Activated naive CD4-positive, alpha-beta T cell treated with anti-CD3 and anti-CD28 coated beads, Interleukin-2, amount 50 U/mL, for 16 hours (primary cell): Measurements from ENCODE around the gene TSPAN3.

Experiments
- DNase-seq: peaks from one replicate; pipeline ENCODE4 v3.0.0-alpha.2; 2020

Gene TSPAN3

DNA sequence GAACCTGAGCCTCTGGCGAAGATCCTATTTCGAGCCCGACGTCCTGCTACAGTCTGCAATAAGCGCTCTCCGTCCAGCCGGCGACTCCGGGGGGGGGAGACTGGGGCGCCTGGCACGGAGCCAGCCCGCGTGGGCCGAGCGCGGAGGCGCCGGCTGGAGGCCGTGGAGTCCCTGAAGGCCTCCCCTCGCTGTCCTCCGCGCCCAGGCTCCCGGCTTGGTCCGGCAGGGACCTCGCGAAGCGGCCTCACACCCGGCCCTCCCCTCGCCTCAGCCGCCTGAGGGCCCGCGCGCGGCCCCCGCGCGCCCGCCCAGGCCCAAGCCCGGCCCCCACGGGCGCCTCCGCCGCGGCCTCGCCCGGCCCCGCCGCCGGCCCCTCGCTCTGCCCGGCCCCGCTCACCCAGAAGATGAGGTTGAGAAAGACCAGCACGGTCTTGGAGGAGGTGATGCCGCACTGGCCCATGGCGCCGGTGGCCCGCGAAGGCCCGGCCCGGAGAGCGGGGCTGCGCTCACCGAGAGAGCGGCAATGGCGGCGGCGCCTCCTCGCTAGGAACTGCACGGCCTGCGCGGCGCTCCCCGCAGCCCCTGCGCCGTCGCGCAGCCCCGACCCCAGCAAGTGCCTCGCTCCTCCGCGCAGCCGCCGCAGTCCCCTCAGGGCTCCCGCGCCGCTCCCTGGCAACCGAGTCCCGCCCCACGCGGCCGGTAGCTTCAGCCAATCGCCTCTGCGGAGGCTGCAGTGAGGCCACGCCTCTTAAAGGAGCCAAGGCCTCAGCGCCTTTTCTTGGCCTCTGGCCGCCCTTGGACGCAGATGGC is at the start of gene TSPAN3:
TSS of gene TSPAN3 (minus strand) at position 615 of the 810 bp plus-strand sequence. CDS start at position 460, 155 bp downstream.
- peak; percentile 96 for DNase-seq

DNA sequence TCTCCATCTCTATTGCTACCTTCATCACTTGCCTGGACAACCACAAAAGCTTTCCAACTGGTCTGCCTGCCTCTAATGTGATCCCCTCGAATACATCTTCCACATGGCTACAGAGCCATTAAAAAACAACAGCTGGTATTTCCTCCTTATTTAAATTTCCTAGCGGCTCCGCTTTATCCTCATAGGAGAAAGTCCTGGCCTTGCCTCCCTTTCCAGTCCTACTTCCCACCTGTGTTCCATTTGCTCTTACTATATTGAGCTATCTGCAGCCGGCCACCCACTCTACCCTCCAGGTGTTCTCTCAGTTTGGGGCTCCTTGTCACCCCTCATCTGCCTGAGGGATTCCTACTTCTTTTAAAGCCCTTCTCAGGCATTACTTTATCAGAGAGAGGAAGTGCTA is 49.7 kb upstream of the TSPAN3 start:
- DNase-seq: no peak

DNA sequence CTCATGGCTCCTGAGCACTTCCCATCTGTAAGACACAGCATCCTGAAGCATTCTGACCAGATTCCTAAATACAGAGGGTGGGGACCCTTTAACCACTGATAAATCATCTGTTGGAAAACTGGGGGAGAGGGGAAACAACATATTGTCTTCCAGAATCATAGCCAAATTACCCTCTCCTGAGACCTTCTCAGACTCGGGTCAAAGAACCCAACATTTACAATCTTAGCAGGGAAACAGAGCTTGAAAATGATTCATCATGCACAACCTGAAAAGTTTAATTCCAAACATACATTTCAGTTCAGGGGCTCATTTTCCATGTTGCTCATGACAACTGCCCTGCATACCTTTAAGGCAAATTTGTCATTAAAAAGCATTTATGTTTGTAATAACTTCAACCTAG is 48.5 kb upstream of the TSPAN3 start:
- DNase-seq: no peak

DNA sequence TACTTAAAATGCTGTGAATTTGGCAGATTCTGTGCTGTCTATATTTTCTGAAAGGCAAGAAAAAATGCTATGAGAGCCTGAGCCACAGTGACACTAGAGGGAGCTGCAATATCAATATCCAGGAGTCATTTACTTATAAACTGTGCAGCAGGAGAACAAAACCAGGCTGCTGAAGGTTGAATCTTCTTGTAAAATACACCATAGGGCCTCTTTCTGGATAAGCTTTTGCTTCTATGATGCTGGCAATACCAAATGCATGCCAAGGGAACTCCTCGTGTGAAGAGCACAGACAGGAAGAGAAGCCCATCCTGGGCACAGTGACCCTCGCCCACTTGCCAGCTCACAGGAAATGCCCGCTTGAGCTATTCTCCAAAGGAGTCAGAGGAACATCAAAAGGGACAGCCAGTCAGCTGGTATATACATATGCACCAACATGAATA is 48.0 kb upstream of the TSPAN3 start:
- peak; percentile 25 for DNase-seq

DNA sequence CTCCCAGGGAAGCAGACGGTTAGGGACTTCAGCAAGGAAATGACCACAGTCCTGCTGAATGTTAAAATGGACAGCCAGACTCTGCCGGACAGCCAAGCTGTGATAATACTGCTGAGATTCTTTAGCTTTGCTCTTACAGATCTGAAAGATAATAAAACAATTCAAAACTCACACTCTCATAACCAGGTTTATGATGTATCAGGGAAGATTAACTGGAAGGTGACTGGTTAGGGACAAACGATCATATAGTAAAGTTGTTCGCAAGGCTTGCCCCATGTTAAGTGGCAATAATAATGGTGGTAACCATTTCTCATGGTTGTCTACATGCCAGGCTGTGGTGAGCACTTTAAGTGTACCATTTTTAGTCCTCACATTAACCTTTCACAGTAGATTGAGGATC is 44.3 kb upstream of the TSPAN3 start:
- DNase-seq: no peak

DNA sequence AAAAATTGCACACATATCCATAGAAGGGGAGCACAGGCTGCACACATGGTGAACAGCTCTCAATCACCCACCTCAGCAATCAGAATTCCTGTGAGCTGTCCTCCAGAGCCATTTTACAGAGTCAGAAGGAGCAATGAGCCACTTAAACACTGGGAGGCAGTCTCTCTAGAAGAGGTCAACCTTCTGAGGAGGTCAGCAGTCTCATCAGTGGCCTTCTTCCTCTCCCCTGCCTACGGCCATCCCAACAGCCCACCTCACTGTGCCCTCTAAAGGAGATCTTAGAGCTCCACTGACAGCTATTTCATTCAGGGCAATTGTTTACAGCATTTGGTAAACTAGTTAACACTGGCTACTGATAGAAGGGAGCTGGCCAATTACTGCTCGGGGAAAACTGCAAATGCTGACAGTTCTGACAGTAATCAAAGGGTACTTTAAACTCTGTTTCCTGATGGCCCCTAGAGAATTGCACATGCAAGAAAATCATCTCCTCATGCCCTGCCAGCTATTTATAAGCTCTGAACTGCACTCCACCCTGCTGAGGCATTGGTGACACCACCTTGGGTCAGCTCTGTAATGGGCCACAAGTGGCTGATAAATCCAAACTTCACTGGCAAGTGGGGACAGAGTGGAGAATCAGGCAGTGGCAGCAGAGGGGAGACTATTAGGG is 42.1 kb upstream of the TSPAN3 start:
- no peak for DNase-seq

DNA sequence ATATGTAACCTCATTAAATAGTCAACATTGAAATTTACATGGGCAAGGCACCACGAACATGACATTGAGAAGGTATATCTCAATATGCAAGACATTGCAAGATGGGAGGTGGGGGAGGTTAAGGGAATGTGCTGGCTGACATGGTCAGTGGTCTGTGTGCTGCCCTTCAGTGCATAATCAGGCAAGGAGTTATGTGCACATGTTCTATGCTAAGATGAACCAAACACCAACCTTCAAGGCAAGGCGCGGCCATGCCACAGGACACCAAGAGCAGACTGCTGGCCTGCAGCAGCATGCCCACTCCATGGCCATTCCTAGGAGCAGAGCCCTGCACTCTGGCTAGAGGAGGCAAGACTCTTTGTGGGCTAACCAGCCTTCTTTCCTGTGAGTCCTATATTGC is 40.9 kb upstream of the TSPAN3 start:
- no peak for DNase-seq

DNA sequence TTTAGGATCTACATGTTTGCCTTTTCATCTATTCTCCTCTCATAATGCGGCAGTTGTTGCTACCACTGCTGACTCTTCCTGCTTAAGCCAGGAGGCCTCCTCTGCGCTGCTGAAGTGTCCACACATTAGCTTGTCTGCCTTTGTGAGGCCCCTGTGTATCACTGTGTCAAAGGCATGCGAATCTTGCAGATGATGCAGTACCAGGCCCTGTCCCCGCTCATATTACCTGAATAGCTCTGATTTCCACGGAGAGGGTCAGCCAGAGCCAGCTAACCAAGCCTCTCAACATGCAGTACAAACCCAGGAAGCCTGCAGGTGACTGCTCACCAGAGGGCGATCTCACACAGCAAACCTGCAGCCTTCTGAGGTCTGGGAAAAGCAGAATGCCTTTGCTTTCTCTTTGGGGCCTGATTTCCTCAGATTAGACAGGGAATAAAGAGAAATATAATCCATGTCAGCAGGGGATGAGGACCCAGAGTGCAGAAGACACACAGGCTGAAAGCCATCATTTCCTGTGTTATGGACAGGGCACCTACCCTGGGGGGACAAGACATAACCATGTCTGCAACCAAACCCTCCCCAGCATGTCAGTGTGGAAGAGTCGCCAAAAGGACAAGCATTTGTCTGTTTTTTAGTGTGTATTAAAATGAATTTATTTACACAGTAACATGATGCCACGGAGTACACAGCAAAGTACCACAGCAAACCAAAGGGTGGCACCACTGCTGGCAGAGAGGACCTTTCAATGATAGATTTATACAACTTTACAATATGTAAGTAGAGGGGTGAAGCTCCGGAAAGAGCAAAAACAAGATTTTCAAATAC is 36.8 kb upstream of the TSPAN3 start:
- DNase-seq: peak; percentile 31

DNA sequence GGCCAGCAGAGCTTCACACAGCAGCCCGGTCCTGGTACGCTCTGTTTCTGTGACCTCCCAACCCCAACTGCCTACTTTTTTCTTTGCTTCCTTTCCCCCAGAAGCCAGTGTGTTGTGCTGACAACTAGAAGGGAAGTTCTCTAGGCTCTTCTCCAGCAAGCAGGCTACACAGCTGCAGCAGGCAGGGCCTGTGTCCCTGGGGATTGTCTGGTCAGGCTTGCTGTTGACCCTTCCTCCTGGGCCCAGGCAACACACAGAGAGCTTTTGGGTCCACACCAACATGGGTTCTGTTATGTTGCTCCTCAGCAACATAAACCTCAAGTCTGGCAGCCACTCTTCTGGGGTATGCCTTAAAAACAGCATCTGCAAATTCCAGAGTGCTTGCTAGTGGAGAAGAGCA is 36.2 kb upstream of the TSPAN3 start:
- DNase-seq: no peak

DNA sequence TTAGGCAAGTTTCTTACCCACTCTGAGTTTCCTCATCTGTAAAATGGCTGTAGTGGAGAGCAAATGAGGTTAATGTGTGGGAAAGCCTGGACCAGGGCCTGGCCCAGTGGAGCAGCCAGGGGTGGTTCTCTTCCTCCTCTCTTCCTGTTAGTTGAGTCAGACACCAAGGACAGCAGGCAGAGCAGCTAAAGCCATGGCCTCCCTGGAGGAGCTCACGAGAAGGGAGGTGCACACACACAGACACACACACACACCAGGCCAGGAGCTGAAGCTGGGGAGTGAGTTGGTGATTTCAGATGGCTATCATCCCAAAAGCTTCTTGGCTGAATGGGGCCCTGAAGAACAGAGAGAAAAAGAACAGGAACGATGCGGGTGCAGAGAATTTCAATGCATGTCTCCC is 33.2 kb upstream of the TSPAN3 start:
- DNase-seq: no peak

DNA sequence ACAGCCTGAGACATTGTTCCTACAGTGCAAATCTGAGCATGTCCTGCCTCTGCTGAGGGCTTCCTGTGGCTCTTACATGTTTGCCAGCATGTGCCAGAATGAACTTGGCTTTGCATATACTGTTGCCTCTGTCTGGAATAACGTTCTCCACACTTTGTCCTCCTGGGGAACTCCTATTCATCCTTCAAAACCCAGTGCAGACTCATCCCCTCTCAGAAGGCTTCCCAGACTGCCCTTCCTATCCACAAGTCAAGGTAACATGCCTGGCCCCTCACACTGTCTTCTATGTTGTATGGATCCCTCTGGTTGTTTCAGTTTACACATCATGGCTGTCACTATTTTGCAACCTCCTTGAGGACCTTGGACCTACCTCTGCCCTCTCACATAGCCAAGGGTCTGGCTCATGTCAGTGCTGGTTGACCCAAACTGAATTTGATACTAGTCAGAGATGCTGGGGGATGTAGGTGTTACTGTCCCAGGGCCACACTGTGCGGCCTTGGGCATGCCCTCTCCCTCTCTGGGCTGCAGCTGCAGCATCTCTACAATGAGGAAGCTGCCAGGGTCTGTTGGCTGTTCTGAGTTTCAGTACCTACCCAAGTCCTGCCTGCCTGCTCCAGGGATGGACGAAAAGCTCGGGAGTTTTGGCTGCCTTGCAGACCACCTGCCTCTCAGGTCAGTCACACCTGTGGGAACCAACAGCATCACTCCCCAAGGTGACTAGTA is 29.0 kb upstream of the TSPAN3 start:
- DNase-seq: no peak

DNA sequence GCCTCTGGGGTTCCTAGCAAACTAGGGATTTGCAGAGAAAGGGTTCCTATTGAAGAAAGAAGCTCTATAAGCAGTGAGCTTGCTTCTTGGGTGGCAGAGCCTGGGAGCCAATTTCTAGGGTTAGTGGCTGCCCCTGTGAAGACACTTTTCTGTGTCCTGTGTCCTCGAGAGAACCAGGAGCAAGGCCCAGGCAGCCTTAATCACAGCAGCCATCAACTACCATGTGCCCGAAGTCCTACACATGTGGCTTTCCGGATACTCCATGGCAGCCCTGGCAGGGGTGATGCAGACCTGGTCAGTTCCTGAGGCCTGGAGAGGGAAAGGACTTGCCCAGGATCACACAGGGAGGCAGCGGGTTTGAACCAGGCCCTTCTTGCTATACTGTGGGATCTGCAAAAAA is 27.7 kb upstream of the TSPAN3 start:
- DNase-seq: no peak

DNA sequence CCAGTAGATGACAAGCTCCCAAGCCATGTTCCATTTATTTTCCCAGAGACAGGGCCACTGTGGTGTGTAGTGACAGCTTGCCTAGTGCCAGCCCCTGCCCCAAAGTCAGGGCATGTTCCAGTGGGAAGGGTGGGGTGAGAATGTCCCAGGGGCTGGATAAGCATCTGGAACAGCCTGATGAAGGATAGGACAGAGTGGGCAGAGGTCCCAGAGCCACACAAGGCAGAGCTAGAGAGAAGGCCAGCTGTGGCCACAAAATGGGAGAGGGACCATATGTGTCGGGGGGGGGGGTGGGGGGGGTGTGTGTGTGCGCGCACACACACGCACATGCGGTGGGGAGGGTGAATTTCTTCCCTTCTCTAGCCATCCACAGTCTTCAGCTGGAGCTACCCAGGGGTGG is 27.0 kb upstream of the TSPAN3 start:
- no peak for DNase-seq

DNA sequence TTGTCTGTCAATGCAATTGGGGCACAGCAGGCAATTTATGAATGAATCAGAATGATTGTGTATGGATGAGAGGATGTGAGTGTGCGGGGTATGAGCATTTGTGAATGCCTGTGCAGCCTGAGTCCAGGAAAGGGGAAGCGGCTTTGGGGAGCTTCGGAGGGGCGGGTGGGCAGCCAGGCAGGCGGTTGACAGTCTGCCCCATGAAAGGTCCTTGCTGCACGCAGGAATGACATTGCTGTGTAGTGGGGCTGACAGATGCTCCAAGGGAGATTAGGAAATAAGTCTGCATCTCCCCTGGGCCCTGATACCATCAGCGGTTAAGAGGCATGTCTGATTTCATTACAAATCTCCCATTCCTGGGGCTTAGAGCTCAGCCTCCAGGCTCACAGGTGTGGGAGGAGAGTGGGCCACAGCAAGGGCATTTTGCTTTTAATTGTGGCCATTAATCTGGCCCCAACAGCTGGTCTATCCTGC is 26.4 kb upstream of the TSPAN3 start:
- no peak for DNase-seq

DNA sequence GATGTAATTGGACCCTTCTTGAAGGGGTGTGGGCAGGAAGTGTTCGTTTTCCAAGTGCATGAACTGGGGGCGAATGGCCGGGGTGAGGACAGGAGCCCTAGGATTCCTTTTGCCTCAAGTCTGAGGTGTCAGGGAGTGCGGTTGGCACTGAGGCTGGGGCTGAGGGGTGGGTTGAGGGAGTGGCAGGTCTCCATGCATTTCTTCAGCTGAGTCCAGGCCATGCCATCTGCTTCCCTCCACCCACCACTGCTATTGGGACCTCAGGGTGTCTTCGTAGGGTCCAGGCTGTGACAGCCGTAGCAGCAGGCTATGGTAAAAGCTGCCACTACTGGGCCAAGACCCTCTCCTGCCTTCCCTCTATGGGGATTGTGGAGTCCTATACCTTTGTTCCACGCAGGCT is 25.6 kb upstream of the TSPAN3 start:
- no peak for DNase-seq

DNA sequence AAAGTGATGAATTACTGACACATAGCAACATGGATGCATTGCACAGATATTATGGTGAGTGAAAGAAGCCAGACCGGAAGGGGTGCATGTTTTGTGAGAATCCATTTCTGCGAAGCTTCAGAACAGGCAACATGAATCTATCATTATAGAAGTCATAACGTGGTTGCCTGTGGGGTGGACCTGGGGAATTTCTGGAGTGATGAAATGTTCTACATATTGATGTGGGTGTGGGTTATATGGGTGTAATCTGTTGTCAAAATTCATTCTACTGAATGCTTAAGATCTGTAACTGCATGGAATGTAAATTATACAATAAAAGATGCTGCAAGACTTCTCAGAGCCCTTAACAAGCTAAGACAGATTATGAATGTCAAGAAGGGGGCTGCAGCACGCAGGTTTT is 25.2 kb upstream of the TSPAN3 start:
- no peak for DNase-seq

DNA sequence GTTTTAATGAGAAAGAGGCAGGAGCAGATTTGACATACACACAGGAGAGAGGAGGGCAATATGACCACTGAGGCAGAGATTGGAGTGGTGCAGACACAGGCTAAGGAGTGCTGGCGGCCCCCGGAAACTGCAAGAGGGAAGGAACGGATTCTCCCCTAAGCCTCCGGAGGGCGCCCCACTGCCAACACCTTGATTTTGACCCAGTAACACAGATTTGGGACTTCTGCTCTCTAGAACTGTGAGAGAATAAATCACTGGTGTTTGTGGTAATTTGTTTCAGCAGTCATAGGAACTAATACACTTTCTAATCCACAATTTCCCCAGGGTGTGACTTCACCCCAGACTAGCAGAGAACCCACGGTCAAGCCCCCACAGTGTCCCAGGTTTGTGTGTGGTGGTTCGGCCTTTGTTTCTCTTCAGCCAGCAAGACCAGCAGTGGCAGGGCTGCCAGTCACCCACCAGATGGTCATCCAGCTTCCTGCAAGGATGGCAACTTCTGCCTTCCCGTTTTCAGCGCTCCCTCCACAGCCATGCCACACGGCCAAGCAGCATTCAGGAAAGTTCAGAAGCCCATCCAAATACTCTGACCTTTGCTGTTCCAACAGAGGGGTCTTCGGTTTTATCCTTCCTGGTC is 23.6 kb upstream of the TSPAN3 start:
- no peak for DNase-seq

DNA sequence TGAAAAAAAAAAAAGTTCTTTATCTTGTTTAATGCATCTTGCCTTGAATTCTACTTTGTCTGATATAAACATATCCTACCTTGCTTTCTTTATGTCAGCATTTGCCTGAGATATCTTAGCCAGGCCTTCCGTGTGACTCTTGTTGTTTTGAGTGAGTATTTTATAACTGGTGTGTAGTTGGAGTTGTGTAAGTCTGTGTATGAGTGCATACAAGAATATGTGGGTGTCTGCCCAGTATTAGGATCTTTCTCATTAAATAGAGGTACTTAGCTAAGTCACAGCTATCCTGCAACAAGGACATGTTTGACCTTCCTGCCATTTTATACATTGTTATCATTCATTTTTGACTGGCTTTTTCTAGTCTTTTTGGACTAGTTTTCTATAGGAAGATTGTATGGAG is 22.5 kb upstream of the TSPAN3 start:
- DNase-seq: no peak

DNA sequence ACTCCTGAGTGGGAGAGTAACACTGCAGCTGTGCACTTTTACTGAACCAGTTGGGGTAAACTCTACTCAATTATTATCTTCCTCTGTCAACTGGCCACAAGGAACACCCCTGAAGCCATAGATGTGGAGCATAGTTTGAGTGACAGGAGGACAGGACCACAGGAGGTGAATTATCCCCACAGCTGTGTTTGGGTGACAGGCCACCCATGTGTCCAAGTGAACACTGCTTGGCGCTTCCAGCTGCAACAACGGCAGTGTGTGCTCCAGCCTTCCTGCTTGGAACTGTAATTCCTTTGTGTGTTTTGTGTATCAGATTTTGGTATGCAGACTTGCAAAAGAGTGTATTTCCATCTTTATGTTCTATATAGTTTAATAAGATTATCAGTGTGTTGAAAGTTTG is 20.2 kb upstream of the TSPAN3 start:
- DNase-seq: no peak

DNA sequence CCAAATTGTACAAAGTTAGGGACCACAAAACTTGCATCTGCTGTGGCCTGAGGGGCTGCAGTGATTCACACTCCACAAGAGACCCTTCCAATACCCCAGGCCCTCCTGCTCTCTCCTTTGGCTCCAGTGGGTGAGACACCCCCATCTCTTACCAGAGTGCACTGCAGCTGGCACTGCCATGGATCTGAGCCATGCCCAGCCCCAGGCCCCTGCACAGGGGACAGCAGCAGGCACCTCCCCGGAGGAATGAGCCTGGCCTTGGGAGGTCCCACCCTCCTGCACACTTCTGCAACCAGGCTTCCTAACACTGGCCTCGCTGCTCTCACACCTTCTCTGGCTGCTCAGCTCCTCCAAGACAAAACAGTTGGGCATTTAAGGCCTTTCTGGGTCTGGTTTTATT is 16.3 kb upstream of the TSPAN3 start:
- DNase-seq: no peak

DNA sequence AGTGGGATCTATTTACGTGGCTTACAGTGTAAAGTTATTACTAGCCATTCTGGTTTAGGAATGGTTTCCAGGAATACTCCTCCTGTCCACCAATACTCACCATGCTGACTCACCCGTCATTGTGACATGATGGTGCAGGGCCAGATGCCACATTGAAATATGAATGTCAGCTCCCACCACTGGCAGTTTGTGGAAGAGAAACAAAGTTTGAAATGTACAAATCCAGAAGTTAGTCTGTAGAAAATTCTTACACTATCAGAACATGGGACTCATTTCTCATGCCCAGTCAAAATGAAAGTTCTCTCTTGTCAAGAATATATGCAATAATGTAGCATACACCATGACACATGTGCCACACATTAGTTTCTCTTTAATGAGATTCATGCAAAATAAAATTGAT is 14.4 kb upstream of the TSPAN3 start:
- DNase-seq: no peak

DNA sequence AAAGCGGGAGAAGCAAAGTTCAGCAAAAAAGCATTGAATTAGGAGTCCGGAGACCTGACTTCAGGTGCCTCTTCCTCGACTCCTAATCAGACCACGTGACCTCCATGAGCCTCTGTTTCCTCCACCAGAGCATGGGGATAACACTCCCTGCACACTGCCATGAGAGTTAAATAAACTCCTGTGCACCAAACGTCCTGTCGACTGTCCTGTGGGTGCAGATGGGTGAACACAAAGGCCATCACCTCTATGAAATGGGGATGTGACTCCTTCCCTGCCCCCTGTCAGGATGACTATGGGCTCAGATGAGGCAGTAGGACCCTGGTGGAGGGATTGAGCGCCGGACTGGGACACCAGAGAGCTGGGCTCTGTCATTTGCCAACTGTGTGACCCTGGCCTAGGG is 13.5 kb upstream of the TSPAN3 start:
- no peak for DNase-seq
